SK-N-SH treated with all-trans-retinoic acid at 6 μM for 48 hours (cell line): Measurements from ENCODE around the gene INSRR.
A peak's percentile ranks its signal among the peaks of the same experiment; 100 is the strongest.

Source experiments
- ATAC-seq: fragments of 200-7000 bp; cut with Tn5 transposase; 3 replicates; pipeline ENCODE4 v1.9.1; 2020; ENCODE audit warnings: mild to moderate bottlenecking, moderate library complexity
- ARNTL ChIP-seq: fragments of 450-650 bp; formaldehyde crosslinking; IDR thresholded peaks from 2 replicates; pipeline ENCODE4 v1.5.0; 2020; ENCODE audit warnings: low read depth, mild to moderate bottlenecking, moderate library complexity, borderline replicate concordance
- BACH2 ChIP-seq: fragments of 250-450 bp; sonication (Bioruptor Pico); IDR thresholded peaks from 2 replicates; pipeline ENCODE4 v1.9.0; 2021; ENCODE audit warnings: mild to moderate bottlenecking, borderline replicate concordance
- CREB5 ChIP-seq: fragments of 250-450 bp; sonication (Bioruptor Pico); IDR thresholded peaks from 2 replicates; pipeline ENCODE4 v1.5.1; 2020; ENCODE audit warnings: low read depth, mild to moderate bottlenecking, moderate library complexity
- CSDC2 ChIP-seq: fragments of 250-450 bp; sonication (Bioruptor Pico); IDR thresholded peaks from 2 replicates; pipeline ENCODE4 v1.5.0; 2020; ENCODE audit warnings: mild to moderate bottlenecking, moderate library complexity
- CSRNP3 ChIP-seq: fragments of 250-450 bp; sonication (Bioruptor Pico); IDR thresholded peaks from 2 replicates; pipeline ENCODE4 v1.5.1; 2021; ENCODE audit warnings: mild to moderate bottlenecking, moderate library complexity
- ESRRG ChIP-seq: fragments of 250-450 bp; sonication (Bioruptor Pico); IDR thresholded peaks from 2 replicates; pipeline ENCODE4 v1.6.1; 2021; ENCODE audit warnings: mild to moderate bottlenecking
- GLIS3 ChIP-seq: fragments of 250-450 bp; sonication (Bioruptor Pico); IDR thresholded peaks from 2 replicates; pipeline ENCODE4 v1.5.0; 2020; ENCODE audit warnings: mild to moderate bottlenecking, moderate library complexity
- ISL1 ChIP-seq: fragments of 250-450 bp; sonication (Bioruptor Pico); IDR thresholded peaks from 2 replicates; pipeline ENCODE4 v2.1.2; 2022; ENCODE audit warnings: mild to moderate bottlenecking, moderate library complexity
- OSR1 ChIP-seq: fragments of 250-450 bp; sonication (Bioruptor Pico); IDR thresholded peaks from 2 replicates; pipeline ENCODE4 v1.8.0; 2022; ENCODE audit warnings: moderate library complexity, mild to moderate bottlenecking, inconsistent platforms
- PATZ1 ChIP-seq: fragments of 250-450 bp; sonication (Bioruptor Pico); IDR thresholded peaks from 2 replicates; pipeline ENCODE4 v1.8.0; 2020; ENCODE audit warnings: mild to moderate bottlenecking, moderate library complexity, borderline replicate concordance
- POU6F1 ChIP-seq: fragments of 250-450 bp; sonication (Bioruptor Pico); IDR thresholded peaks from 2 replicates; pipeline ENCODE4 v1.8.0; 2021; ENCODE audit warnings: low read depth, mild to moderate bottlenecking, moderate library complexity, borderline replicate concordance
- PPARA ChIP-seq: fragments of 250-450 bp; sonication (Bioruptor Pico); IDR thresholded peaks from 2 replicates; pipeline ENCODE4 v1.5.0; 2020; ENCODE audit warnings: mild to moderate bottlenecking, borderline replicate concordance
- RARB ChIP-seq: fragments of 250-450 bp; sonication (Bioruptor Pico); IDR thresholded peaks from 2 replicates; pipeline ENCODE4 v1.8.0; 2021; ENCODE audit warnings: mild to moderate bottlenecking, moderate library complexity
- SNAI2 ChIP-seq: fragments of 250-450 bp; sonication (Bioruptor Pico); IDR thresholded peaks from 2 replicates; pipeline ENCODE4 v1.5.0; 2020; ENCODE audit warnings: mild to moderate bottlenecking, moderate library complexity
- TCF4 ChIP-seq: fragments of 250-450 bp; sonication (Bioruptor Pico); IDR thresholded peaks from 2 replicates; pipeline ENCODE4 v1.8.0; 2021; ENCODE audit warnings: mild to moderate bottlenecking, moderate library complexity, borderline replicate concordance
- TOX ChIP-seq: fragments of 250-450 bp; sonication (Bioruptor Pico); IDR thresholded peaks from 2 replicates; pipeline ENCODE4 v1.8.0; 2021; ENCODE audit warnings: mild to moderate bottlenecking, moderate library complexity, borderline replicate concordance
- TSHZ2 ChIP-seq: fragments of 250-450 bp; sonication (Bioruptor Pico); IDR thresholded peaks from 2 replicates; pipeline ENCODE4 v1.5.0; 2020; ENCODE audit warnings: mild to moderate bottlenecking, moderate library complexity
- ZC3H10 ChIP-seq: fragments of 250-450 bp; sonication (Bioruptor Pico); IDR thresholded peaks from 2 replicates; pipeline ENCODE4 v1.5.1; 2021; ENCODE audit warnings: mild to moderate bottlenecking, moderate library complexity
- ZNF565 ChIP-seq: fragments of 450-650 bp; formaldehyde crosslinking; conservative IDR thresholded peaks from 2 replicates; pipeline ENCODE4 v1.5.0; 2020; ENCODE audit warnings: low read depth, mild to moderate bottlenecking, moderate library complexity
- ZNF70 ChIP-seq: fragments of 450-650 bp; formaldehyde crosslinking; IDR thresholded peaks from 2 replicates; pipeline ENCODE4 v1.5.0; 2020; ENCODE audit warnings: mild to moderate bottlenecking, moderate library complexity
- ZNF8 ChIP-seq: fragments of 450-650 bp; formaldehyde crosslinking; IDR thresholded peaks from 2 replicates; pipeline ENCODE4 v1.5.0; 2020; ENCODE audit warnings: mild to moderate bottlenecking, moderate library complexity

INSRR gene

GRCh38 chr1:156884560-156885184 lies 25.8 kb upstream of the INSRR start:
- ATAC-seq, result peak; percentile 6; the same call in 2 of the 3 replicates
- TF ChIP-seq TSHZ2 (CRISPR knock-in tag) (no peak), POU6F1 (CRISPR knock-in tag) (no peak), CSRNP3 (CRISPR knock-in tag) (no peak), OSR1 (CRISPR knock-in tag) (no peak), GLIS3 (CRISPR knock-in tag) (no peak), ZNF70 (CRISPR knock-in tag) (no peak), ZC3H10 (CRISPR knock-in tag) (no peak), CSDC2 (CRISPR knock-in tag) (no peak), ARNTL (CRISPR knock-in tag) (no peak), TOX (CRISPR knock-in tag) (no peak), ESRRG (CRISPR knock-in tag) (no peak), PATZ1 (CRISPR knock-in tag) (no peak), CREB5 (CRISPR knock-in tag) (no peak), TCF4 (no peak), RARB (no peak), PPARA (no peak), ISL1 (no peak), ZNF8 (CRISPR knock-in tag) (no peak), BACH2 (CRISPR knock-in tag) (no peak)
- TF ChIP-seq, all 23 proteins: peak for 0

- ATAC-seq, result no peak
- TF ChIP-seq ISL1 (no peak), CREB5 (CRISPR knock-in tag) (no peak), ZNF70 (CRISPR knock-in tag) (no peak), TSHZ2 (CRISPR knock-in tag) (no peak), ARNTL (CRISPR knock-in tag) (no peak), PATZ1 (CRISPR knock-in tag) (no peak), ZC3H10 (CRISPR knock-in tag) (no peak), OSR1 (CRISPR knock-in tag) (no peak), TCF4 (no peak), SNAI2 (CRISPR knock-in tag) (no peak), TOX (CRISPR knock-in tag) (no peak), ZNF8 (CRISPR knock-in tag) (no peak), CSRNP3 (CRISPR knock-in tag) (no peak), ZNF565 (no peak)
- TF ChIP-seq, all 23 proteins: peak for 0
These were observed 25.0 kb upstream of the INSRR start for GRCh38 chr1:156883919-156884318.
